GM23248 (cell line): ENCODE results near the gene CASP9. TPM values are rescaled to one million over a fixed set of nuclear protein-coding genes. Genes with fewer than 3 reads are reported as not detected.
"Not testable (repeated sequence)": the region's sequence is repeated elsewhere in the genome, so short reads cannot be mapped to it uniquely, and the experiment has no call there.

Experiments used
- DNase-seq: peaks from one replicate; pipeline ENCODE4 v3.0.0-alpha.2; 2015
- H2AFZ ChIP-seq: fragments of 200-600 bp; sonication (generic); 2 replicates; pipeline ENCODE4 v1.6.1; 2016; ENCODE audit warnings: antibody characterized with exemption
- H3F3A ChIP-seq: fragments of 200-600 bp; sonication (generic); 2 replicates; pipeline ENCODE4 v1.6.1; 2016; ENCODE audit warnings: mild to moderate bottlenecking, antibody characterized with exemption, mixed run types; ENCODE audit not compliant: insufficient read depth
- H3K27ac ChIP-seq: fragments of 200-600 bp; sonication (generic); 2 replicates; pipeline ENCODE4 v1.5.1; 2016; ENCODE audit warnings: mild to moderate bottlenecking
- H3K27me3 ChIP-seq: fragments of 200-600 bp; sonication (generic); replicated peaks from 2 replicates; pipeline ENCODE4 v1.6.1; 2016; ENCODE audit warnings: mild to moderate bottlenecking; ENCODE audit not compliant: insufficient read depth
- H3K36me3 ChIP-seq: fragments of 200-600 bp; sonication (generic); 2 replicates; pipeline ENCODE4 v1.6.1; 2016; ENCODE audit warnings: low read depth, mild to moderate bottlenecking
- H3K4me1 ChIP-seq: fragments of 200-600 bp; sonication (generic); 2 replicates; pipeline ENCODE4 v1.6.1; 2016; ENCODE audit warnings: mild to moderate bottlenecking; ENCODE audit not compliant: insufficient read depth
- H3K4me2 ChIP-seq: fragments of 200-600 bp; sonication (generic); one replicate; pipeline ENCODE4 v1.6.1; 2016; ENCODE audit warnings: mild to moderate bottlenecking; ENCODE audit not compliant: unreplicated experiment
- H3K4me3 ChIP-seq: fragments of 200-600 bp; sonication (generic); 2 replicates; pipeline ENCODE4 v1.5.1; 2016; ENCODE audit warnings: mild to moderate bottlenecking
- H3K79me2 ChIP-seq: fragments of 200-600 bp; sonication (generic); 2 replicates; pipeline ENCODE4 v1.6.1; 2016; ENCODE audit warnings: mild to moderate bottlenecking; ENCODE audit not compliant: insufficient read depth
- H3K9ac ChIP-seq: fragments of 200-600 bp; sonication (generic); 2 replicates; pipeline ENCODE4 v1.6.1; 2016; ENCODE audit warnings: mild to moderate bottlenecking
- H3K9me2 ChIP-seq: fragments of 200-600 bp; sonication (generic); 2 replicates; pipeline ENCODE4 v1.6.1; 2016; ENCODE audit warnings: mixed run types, mild to moderate bottlenecking, moderate library complexity; ENCODE audit not compliant: insufficient read depth
- H3K9me3 ChIP-seq: fragments of 200-600 bp; sonication (generic); one replicate; pipeline ENCODE4 v1.6.1; 2017; ENCODE audit warnings: low read depth
- H4K20me1 ChIP-seq: fragments of 200-600 bp; sonication (generic); 2 replicates; pipeline ENCODE4 v1.6.0; 2016; ENCODE audit not compliant: insufficient read depth
- EZH2 ChIP-seq: fragments of 200-600 bp; sonication (generic); IDR thresholded peaks from 2 replicates; pipeline ENCODE4 v1.6.1; 2018; ENCODE audit warnings: antibody characterized with exemption, mild to moderate bottlenecking; ENCODE audit not compliant: insufficient read depth, poor library complexity, severe bottlenecking
- EZH2phosphoT487 ChIP-seq: fragments of 200-600 bp; sonication (generic); IDR thresholded peaks from 2 replicates; pipeline ENCODE4 v1.6.1; 2018; ENCODE audit warnings: antibody characterized with exemption, moderate library complexity, mild to moderate bottlenecking, low read depth; ENCODE audit not compliant: insufficient read depth
- WGBS, 2 experiments: methylation state at CpG; one replicate each; pipeline ENCODE4 v1.1.6; 2015 to 2017; ENCODE audit warnings: low lambda C conversion rate in 2 of 2, low coverage in 1 of 2; ENCODE audit errors: missing lambda C conversion rate in 2 of 2; 5-methylcytosine and 5-hydroxymethylcytosine counted together
- in situ Hi-C: fragments of 300-500 bp; cut with MboI; formaldehyde crosslinking; loops from 2 replicates; pipeline ENCODE4 v1.15.0; 2020
- polyA plus RNA-seq: library from polyadenylated mRNA; unstranded; fragments of >200 nt; fragmentation: Nextera tagmentation; extraction: Ambion mirVana; gene quantifications from 2 replicates; pipeline ENCODE4 v1.2.1, GENCODE V29; 2016
- total RNA-seq: library from RNA; depleted of rRNA; stranded (reverse); fragments of >200 nt; shearing (Covaris generic); gene quantifications from 2 replicates; pipeline ENCODE4 v1.2.3, GENCODE V29; 2014

Gene CASP9
- total and polyA plus RNA-seq, 2 experiments from 2014 or later: 6.7 to 15.8 TPM

GRCh38 chr1:15522551-15522950 lies 1.5 kb downstream of the CASP9 start:
- no peak overlapping the region for H3K27ac ChIP-seq
- no peaks in the 10 kb centered on the region for H3K36me3 ChIP-seq
- H4K20me1 ChIP-seq: no peaks in the 10 kb centered on the region
- no peak for DNase-seq
- H3K4me3 ChIP-seq: no peak overlapping the region
- no peaks in the 10 kb centered on the region for H3K9me2 ChIP-seq
- peaks cover 13% of the 10 kb centered on the region for H3K79me2 ChIP-seq
- no peaks in the 10 kb centered on the region for H3K9me3 ChIP-seq
- H2AFZ ChIP-seq: no peak overlapping the region
- peaks cover 18% of the 10 kb centered on the region for H3F3A ChIP-seq
- H3K9ac ChIP-seq: no peak overlapping the region
- H3K27me3 ChIP-seq: no peaks in the 10 kb centered on the region
- in situ Hi-C loops: no loop called here
- H3K4me2 ChIP-seq: no peak overlapping the region
- peaks cover 17% of the 10 kb centered on the region; the same call in 1 of the 2 replicates for H3K4me1 ChIP-seq
- no peak for TF ChIP-seq EZH2
- no peak for TF ChIP-seq EZH2phosphoT487
- 89 to 98% methylated on average over 4 of the region's 4 CpGs for WGBS, 2 experiments

- Histone ChIP-seq H3F3A (peaks cover 18% of the 10 kb centered on the region), H3K4me1 (peaks cover 15% of the 10 kb centered on the region; the same call in 1 of the 2 replicates)
- H3K9me3 ChIP-seq, H4K20me1 ChIP-seq, H3K9me2 ChIP-seq, H3K27me3 ChIP-seq, H3K79me2 ChIP-seq, in situ Hi-C loops, DNase-seq, H2AFZ ChIP-seq, H3K4me3 ChIP-seq, H3K27ac ChIP-seq, H3K9ac ChIP-seq, H3K4me2 ChIP-seq, H3K36me3 ChIP-seq: not testable (repeated sequence)
- 84 to 87% methylated on average over 17 of the region's 17 CpGs for WGBS, 2 experiments
These were observed 2.7 kb downstream of the CASP9 start for GRCh38 chr1:15521206-15521906.

- Histone ChIP-seq H3K27me3 (no peaks in the 10 kb centered on the region), H3K9me3 (no peaks in the 10 kb centered on the region), H3F3A (peaks cover 7% of the 10 kb centered on the region; the same call in 1 of the 2 replicates), H3K36me3 (no peaks in the 10 kb centered on the region), H4K20me1 (no peaks in the 10 kb centered on the region), H3K27ac (no peak overlapping the region), H3K4me1 (peaks cover 5% of the 10 kb centered on the region; the same call in 1 of the 2 replicates), H3K9ac (no peak overlapping the region), H2AFZ (no peak overlapping the region), H3K79me2 (peaks cover 6% of the 10 kb centered on the region), H3K4me2 (no peak overlapping the region), H3K9me2 (no peaks in the 10 kb centered on the region), H3K4me3 (no peak overlapping the region)
- in situ Hi-C loops: no loop called here
- no peak for DNase-seq
- TF ChIP-seq EZH2phosphoT487: no peak
- TF ChIP-seq EZH2: no peak
- 78 to 90% methylated on average over 3 of the region's 3 CpGs for WGBS, 2 experiments
These were observed 4.4 kb downstream of the CASP9 start for GRCh38 chr1:15519625-15520024.

GRCh38 chr1:15515022-15515663 lies 8.9 kb downstream of the CASP9 start:
- Histone ChIP-seq H3K4me1 (no peaks in the 10 kb centered on the region; the same call in 1 of the 2 replicates), H4K20me1 (no peaks in the 10 kb centered on the region), H3K9me2 (no peaks in the 10 kb centered on the region), H3K9ac (no peak overlapping the region), H3K4me2 (no peak overlapping the region), H3F3A (no peaks in the 10 kb centered on the region), H3K9me3 (no peaks in the 10 kb centered on the region), H3K27ac (no peak overlapping the region), H3K4me3 (no peak overlapping the region), H3K79me2 (no peaks in the 10 kb centered on the region), H3K27me3 (no peaks in the 10 kb centered on the region), H2AFZ (no peak overlapping the region), H3K36me3 (no peaks in the 10 kb centered on the region)
- in situ Hi-C loops: no loop called here
- TF ChIP-seq EZH2: no peak
- no peak for TF ChIP-seq EZH2phosphoT487
- WGBS, 2 experiments: 83 to 84% methylated on average over 2 of the region's 2 CpGs
- DNase-seq: peak; percentile 22

GRCh38 chr1:15514557-15514956 lies 9.5 kb downstream of the CASP9 start:
- H3K4me2 ChIP-seq, in situ Hi-C loops, DNase-seq, H3K36me3 ChIP-seq, H3K27me3 ChIP-seq, H3K9me2 ChIP-seq, H3F3A ChIP-seq, H3K4me3 ChIP-seq, H4K20me1 ChIP-seq, H3K79me2 ChIP-seq, H3K4me1 ChIP-seq, H3K9ac ChIP-seq, H3K9me3 ChIP-seq, H2AFZ ChIP-seq, H3K27ac ChIP-seq: not testable (repeated sequence)
- WGBS, 2 experiments: 86 to 93% methylated on average over 5 of the region's 5 CpGs
